Stimulated activated CD8-positive, alpha-beta memory T cell treated with anti-CD3 and anti-CD28 coated beads, Interleukin-7, amount 100 ng/mL, for 24 hours (primary cell): Measurements from ENCODE around the gene UAP1.

Experiments
- DNase-seq: peaks from one replicate; pipeline ENCODE4 v3.0.0-alpha.2; 2020; ENCODE audit warnings: low read depth

UAP1 gene

DNA sequence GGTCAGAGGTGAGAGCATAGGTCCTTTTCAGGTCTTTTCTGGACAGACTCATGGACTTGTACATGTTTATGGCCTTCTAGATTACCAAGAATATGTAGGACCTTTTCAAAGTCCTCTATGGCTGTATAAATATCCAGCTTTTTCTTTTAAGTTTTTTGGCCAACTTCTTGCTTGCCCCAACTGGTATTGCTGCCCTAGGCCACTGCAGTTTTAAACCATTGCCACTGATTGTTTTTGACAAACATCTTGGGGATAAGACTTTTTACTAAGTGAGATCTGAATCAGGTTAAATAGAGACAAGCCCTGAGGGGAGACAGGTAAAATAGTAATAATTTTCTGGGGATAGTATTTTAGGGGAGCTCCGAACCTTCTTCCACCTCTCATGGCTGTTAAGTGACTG is 56.0 kb downstream of the UAP1 start:
- no peak for DNase-seq

DNA sequence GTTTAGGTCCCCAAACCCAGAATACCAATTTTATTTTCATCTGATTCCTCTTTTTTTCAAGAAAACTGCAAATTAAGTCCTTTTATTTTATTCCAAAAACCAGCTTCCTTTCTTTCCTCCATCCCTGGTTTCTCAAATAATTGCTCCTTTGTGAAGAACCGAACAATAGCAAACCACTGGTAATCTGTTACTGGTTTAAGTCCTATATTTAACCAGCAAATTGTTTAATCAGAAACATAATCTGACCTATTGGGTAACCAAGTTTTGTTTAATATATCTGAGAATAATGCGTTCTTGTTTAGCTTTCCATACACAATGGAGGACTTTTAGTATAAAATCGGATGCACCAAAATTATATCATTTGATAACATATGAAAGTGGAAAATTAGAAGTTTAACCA is 57.6 kb downstream of the UAP1 start:
- no peak for DNase-seq

DNA sequence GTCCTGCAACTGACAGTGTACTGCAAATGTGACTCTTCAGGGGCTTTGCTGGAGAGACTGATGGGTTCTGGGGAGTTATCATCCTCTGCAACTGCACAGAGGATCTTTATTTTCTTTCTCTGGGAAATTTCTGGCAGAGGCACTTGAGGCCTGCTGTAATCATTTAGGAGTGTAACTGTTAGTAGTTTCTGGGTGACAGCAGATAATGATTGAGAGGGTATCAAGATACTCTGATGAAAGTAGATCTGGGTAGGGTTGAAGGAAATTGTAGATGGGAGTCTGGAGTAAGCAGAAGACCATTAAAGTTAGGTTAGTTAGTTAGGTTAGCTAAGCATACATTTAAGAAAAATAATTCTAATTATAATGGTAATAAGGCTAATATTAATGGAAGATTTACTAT is 59.7 kb downstream of the UAP1 start:
- no peak for DNase-seq

DNA sequence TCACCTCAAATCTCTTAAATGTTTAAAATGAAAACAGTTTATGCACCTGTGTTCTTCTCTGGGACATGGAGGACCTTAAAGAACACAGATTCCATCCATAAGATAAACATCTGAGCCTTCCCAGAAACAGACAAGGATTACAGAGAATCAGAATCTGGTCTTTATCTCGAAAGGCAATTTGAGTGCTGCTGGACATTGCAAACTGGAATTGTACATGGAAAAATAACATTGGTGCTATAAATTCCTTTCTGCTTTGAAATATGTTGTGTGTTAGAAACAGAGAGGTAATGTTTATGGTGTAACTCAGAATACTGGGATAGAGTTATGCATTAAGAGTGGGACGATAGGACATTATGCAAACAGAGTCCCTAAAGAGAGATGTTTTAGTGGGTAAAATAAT is 64.2 kb downstream of the UAP1 start:
- DNase-seq = no peak

DNA sequence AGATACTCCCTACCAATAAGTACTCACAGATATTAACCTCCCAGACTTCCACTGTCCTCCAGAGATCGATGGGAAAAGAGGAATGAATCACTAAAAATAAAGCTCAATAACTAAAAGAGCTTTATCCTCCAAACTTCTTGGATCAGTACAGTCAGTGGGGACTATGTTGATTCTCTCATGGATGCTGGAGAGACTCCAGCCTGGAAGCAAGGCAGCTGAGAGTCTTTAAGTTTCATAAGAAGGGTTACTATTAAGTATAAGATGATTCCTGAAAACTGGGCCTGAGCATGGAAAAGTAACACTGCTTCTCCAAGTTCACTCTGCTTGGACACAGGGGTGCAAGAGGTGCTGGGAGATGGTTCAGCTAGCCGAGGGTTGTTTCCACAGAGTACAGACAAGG is 64.6 kb downstream of the UAP1 start:
- no peak for DNase-seq

DNA sequence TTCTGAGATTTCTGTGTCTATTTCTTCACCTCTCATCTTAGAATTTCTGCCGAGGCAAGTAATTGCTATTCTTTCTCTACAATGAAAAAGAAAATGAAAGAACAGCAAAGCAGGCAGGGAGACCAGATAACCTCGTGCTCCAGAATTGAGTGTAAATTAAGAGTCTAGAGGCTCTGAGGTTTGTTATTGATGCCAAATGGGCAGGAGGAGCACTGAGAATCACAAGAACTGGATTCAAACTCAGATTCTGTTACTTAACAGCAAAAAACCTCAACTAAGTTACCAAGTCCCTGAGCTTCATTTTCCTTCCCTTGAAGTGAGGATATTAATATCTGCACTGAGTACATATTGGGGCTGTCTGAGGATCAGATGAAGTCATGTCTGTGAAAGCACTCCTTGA is 65.2 kb downstream of the UAP1 start:
- no peak for DNase-seq

DNA sequence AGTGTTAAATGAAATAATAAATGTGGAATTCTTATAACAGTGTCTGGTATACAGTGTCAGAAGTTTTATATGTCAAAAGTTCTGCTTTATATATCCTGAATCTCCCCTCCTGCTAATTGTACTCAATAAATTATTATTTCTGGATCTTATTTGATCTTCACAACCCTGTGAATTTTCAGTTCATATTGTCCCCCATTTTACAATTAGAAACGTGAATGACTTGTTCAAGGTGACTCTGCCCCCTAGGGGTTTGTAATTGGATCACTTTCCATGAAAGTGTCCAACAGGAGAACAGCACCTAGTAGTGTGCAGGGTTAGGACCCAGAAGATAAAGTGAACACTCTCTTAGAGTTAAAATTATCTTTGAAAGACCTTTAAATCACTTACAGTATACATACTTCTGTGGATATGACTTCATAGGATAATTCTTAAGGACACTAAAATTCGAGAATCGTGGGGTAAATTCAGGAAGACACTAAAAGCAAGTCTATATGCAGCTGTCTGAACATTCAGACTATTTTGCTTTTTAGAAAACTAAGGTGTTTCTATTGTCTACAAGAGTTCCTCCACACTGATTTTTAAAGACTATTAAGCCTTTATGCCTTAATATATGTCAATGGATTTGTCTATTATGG is 66.3 kb downstream of the UAP1 start:
- no peak for DNase-seq

DNA sequence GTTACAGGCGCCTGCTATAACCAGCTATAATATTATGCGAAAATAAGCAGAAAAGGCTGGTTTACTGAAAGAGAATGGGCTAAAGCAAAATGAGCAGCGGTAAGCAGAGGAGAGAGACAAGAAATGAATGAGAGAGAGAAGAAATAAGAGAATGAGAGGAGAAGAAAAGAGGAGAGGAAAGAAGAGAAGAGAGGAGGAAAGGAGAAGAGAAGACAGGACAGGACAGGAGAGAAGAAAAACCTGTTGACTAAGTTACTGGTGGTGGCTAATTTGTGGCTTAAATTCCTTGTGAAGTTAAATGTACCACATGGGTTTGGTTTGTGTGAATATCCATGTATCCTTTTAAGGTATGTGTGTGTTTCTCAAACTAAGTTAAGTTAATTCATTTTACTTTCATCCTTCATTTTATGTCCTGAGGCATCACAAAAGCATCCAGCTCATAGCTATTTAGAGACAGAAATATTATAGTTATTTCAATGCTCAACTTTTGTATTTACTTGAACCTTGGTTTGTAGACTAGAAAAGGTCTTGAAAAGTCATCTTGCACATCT is 67.6 kb downstream of the UAP1 start:
- no peak for DNase-seq

DNA sequence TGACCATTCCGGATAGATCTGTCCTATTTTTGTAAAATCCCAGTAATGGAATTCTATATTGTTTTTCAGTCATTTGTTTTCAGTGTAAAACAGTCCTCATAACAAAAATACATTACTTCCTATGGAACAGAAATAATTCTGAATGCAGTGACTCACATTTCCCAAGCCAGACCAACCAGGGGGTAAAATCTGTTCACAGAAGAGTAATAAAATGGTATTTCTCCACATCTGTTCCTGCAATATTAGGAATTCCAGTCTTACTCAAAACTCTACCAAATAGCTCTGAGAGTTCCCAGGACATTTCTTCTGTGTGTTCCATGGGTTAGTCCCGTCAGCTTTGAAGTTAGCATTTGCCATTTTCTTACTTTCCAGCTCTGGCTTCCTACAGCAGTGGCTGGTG is 68.1 kb downstream of the UAP1 start:
- no peak for DNase-seq

DNA sequence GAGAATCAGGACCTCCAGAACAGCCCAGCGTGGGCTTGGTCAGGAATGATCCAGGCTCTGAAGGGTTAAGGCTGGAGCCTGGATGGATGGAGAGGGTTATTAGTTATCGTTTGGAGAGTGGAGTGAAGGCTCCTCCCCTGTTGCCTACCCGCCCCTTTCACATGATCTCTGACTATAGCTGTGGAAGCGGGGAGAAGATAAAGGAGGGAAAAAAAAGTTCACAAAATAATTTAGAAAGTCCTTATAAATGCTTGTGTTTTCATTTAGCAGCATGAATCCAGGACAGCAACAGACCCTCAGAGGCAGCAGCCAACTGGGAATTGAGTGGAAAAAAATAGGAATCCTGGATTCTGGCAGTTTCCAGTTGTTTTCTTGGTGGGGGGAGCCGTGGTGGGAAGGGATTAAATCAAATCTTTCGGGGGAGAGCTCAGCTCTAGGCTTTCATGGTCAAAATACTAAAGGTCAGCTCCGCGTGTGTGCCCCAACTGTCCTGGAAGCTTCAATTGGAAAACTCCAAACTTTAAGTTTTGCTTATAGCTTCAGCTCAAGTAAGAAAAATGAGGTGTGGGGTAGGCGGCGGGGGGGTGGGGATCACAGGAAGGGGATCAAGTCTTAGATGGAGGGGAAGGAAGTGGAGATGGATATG is 70.1 kb downstream of the UAP1 start:
- DNase-seq = no peak

DNA sequence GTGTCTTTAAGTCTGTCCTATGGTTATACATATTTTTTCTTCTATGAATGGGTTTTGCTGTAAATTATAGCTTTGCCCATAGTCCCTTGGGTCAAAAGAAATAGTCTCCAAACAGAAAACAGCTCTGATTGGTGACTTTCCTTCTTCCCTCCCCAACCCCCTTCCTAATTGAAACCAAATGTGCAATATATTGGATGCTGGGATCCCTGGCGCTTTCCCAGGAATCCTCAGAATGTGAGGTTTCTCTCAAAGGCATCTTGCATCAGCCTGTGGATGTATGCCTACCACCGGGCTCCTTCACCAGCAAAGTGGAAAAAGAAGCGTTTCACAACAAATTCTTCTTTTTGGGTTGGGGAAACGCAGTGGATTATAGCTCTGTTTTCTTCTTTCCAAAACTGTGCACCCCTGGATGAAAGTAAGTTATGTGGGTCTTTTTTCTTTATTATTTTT is 70.7 kb downstream of the UAP1 start, which contains the start of gene DDR2:
TSS of gene DDR2 (plus strand) at position 248 of the 450 bp plus-strand sequence. CDS start 86,600 bp downstream, outside the sequence.
- DNase-seq = no peak

DNA sequence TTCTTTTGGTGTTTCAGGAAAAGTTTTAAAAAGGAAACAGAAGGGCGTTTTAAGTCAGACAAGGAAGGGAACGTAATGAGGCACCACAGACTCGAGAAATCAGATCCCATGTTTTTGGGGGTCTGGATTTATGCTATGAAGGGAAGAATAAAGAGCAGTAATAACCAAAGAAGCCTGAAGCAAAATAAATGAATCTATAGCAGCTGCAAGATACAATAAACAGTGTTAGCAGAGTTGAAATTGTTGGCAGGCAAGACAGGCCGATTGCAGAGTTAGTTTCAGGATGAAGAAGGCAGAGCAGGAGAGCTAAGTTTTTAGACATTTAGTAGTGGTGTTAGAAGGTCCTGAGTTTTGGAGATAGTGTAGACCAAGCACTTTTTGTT is 71.2 kb downstream of the UAP1 start:
- no peak for DNase-seq

DNA sequence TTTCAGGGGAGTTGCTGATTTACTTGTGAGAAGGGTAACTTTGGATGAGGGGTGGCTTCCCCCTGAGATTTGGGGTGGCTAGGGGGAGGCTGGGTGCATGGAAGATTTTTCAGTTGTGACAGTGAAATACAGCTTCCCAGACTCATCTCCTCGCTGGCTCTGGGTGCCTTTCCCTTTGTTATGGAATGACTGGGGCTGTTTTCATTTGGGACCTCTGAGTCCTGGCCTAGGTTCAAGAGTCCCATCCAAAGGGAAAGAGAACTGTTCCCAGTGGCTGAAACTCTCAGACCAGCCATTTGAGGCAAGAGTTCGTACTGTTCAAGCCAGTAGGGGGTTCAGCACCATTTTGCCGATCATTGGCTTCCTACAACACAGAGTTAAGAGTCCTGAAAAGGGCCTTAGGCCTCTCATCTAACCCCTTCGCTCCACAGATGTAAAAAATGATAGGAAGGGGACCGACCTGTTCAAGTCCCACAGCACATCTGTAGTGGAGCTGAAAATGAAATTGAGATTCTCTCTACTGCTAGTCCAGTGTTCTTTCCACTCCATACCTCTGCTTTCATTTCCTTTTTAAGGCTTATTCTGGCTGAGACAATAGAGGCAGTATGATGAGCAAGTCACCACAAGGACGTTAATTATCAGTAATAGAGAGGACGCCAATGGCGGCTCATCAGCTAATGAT is 71.7 kb downstream of the UAP1 start:
- no peak for DNase-seq

DNA sequence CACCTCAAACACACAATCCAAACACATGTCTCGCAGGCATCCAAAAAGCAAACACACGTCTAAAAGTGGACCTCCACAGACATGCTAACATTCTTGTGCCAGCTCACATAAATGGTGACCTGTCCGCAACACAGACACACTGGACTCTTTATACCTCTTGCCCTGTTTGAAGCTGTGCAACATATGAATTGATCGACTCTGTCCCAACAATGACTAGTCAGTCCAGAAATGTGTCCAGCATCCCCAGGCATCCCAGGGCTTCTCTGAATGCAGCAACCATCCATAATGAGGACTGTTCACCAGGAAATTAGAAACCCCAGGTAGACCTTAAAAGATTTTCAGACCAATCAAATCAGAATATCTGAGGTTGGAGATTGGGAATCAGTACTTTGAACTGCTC is 73.9 kb downstream of the UAP1 start:
- DNase-seq = no peak

DNA sequence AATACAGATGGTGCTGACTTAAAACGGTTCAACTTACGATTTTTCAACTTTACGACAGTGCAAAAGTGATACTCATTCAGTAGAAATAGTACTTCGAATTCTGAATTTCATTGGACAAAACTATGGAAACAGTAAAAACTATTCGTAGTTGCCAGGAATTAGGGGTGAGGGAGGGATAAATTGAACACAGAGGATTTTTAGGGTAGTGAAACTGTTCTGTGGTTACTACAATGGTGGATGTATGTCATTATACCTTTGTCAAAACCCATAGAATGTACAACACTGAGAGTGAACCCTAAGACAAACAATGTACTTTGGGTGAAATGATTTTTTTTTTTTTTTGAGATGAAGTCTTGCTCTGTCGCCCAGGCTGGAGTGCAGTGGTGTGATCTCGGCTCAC is 78.2 kb downstream of the UAP1 start:
- no peak for DNase-seq

DNA sequence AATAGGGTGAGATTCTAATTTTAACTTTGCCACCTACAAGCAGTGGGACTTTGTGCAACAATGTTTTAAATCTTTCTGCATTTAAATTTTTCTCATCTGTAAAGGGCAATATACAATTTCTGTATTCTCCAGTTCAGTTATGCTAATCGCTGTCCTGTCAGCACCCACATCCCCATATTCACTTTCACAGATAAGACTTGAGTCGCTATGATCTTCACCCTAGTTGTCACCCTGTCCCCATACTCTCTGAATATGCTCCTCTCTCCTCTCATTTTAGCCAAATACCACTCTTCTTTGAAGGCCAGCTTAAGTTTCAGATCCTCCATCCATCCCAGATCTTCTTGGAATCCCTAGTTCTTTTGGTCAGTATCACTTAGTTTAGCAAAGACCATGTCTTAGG is 79.6 kb downstream of the UAP1 start:
- DNase-seq = no peak

DNA sequence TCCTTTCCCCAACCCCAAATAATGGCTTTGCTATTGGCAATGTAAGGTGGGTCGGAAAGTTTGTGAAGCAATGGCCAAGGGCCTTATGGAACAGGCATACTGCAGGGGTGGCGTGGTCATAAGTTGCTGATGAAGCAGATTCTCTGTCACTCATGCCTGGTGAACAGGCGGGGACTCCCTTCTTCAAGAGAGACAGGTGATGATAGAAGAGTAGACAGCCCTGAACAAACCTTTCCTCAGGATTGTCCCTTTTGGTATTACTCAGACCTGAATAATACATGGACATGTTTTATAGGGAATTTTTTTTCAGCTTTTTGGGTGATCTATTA is 83.4 kb downstream of the UAP1 start:
- no peak for DNase-seq

DNA sequence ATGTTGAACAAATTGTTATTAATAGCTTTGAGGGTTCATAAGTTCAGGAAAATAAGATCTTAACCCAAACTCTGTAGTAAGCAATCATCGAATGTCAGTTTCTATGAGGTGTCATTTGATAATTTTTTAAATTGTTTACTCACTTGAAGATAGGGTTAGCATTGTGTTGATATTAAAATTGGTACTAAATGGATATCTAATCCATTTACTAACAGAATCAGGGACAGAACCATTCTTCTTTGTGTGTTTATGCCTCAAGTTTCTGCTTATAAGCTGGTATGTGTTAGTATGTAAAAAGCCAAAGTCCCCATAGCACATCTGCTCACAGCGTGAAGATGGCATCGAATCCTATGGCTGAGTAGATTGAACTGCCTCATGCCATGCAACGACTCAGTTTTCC is 84.1 kb downstream of the UAP1 start:
- DNase-seq = no peak

DNA sequence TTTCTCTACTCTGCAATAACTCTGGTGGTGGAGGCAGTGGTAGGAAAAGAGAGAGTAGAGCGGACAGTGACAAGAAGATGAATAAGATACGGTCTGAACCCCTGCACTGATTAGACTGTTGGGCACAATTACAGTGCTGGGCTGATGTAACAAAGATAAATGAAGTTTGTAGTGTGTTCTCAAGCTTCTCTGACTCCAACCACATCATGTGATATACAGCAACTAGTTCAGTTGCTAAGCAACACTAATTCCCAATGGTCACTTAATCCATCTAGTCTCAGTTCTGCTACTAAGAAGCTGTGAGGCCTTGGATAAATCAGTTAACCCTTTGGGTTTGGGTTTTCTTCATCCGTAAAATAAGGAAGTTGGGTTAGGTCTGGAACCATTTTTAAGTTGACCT is 88.1 kb downstream of the UAP1 start:
- DNase-seq = no peak
